GM23338 (cell line): Measurements from ENCODE around the gene ANO1. TPM values are rescaled to one million over a fixed set of nuclear protein-coding genes. Genes with fewer than 3 reads are reported as not detected.

Experiments
- ATAC-seq: fragments of 200-7000 bp; cut with Tn5 transposase; 3 replicates; pipeline ENCODE4 v1.9.1; 2020
- DNase-seq: peaks from one replicate; pipeline ENCODE4 v3.0.0-alpha.2; 2015; ENCODE audit warnings: low spot score
- H2AFZ ChIP-seq: fragments of 200-600 bp; sonication (generic); 2 replicates; pipeline ENCODE4 v1.8.0; 2016; ENCODE audit warnings: antibody characterized with exemption, mild to moderate bottlenecking, moderate library complexity
- H3F3A ChIP-seq: fragments of 200-600 bp; sonication (generic); replicated peaks from 2 replicates; pipeline ENCODE4 v1.8.0; 2017; ENCODE audit warnings: antibody characterized with exemption, mixed run types, low read depth
- H3K27ac ChIP-seq: fragments of 200-600 bp; sonication (generic); 2 replicates; pipeline ENCODE4 v1.6.1; 2016; ENCODE audit warnings: low read depth
- H3K27me3 ChIP-seq: fragments of 200-600 bp; sonication (generic); 2 replicates; pipeline ENCODE4 v1.8.0; 2016; ENCODE audit warnings: mild to moderate bottlenecking, mixed run types, moderate library complexity; ENCODE audit not compliant: insufficient read depth
- H3K36me3 ChIP-seq: fragments of 200-600 bp; sonication (generic); 2 replicates; pipeline ENCODE4 v1.8.0; 2016; ENCODE audit warnings: mild to moderate bottlenecking; ENCODE audit not compliant: insufficient read depth
- H3K4me1 ChIP-seq: fragments of 200-600 bp; sonication (generic); 2 replicates; pipeline ENCODE4 v1.8.0; 2016; ENCODE audit warnings: mild to moderate bottlenecking, moderate library complexity; ENCODE audit not compliant: insufficient read depth
- H3K4me2 ChIP-seq: fragments of 200-600 bp; sonication (generic); 2 replicates; pipeline ENCODE4 v1.7.1; 2017; ENCODE audit warnings: mixed run types
- H3K4me3 ChIP-seq: fragments of 200-600 bp; sonication (generic); 2 replicates; pipeline ENCODE4 v1.6.1; 2016; ENCODE audit warnings: mixed run types
- H3K79me2 ChIP-seq: fragments of 200-600 bp; sonication (generic); replicated peaks from 2 replicates; pipeline ENCODE4 v1.8.0; 2017; ENCODE audit warnings: mild to moderate bottlenecking; ENCODE audit not compliant: insufficient read depth
- H3K9me2 ChIP-seq: fragments of 200-600 bp; sonication (generic); 2 replicates; pipeline ENCODE4 v1.8.0; 2017; ENCODE audit not compliant: insufficient read depth
- H4K20me1 ChIP-seq: fragments of 200-600 bp; sonication (generic); replicated peaks from 2 replicates; pipeline ENCODE4 v1.8.0; 2017; ENCODE audit warnings: mild to moderate bottlenecking; ENCODE audit not compliant: insufficient read depth
- H3K27ac Mint-ChIP-seq: 2 replicates; pipeline ENCODE4 v1.8.0; 2020; ENCODE audit warnings: inconsistent platforms, mild to moderate bottlenecking, moderate library complexity, mixed read lengths
- H3K27me3 Mint-ChIP-seq: 3 replicates; pipeline ENCODE4 v1.8.0; 2022; ENCODE audit warnings: low read depth, mild to moderate bottlenecking, moderate library complexity, mixed read lengths, inconsistent platforms; ENCODE audit not compliant: insufficient read depth, poor library complexity
- H3K36me3 Mint-ChIP-seq: 3 replicates; pipeline ENCODE4 v1.8.0; 2021; ENCODE audit warnings: low read depth, mild to moderate bottlenecking, inconsistent platforms, moderate library complexity, mixed read lengths
- H3K4me1 Mint-ChIP-seq: 3 replicates; pipeline ENCODE4 v1.8.0; 2020; ENCODE audit warnings: mild to moderate bottlenecking, inconsistent platforms, mixed read lengths
- H3K4me3 Mint-ChIP-seq: 3 replicates; pipeline ENCODE4 v1.8.0; 2021; ENCODE audit warnings: moderate library complexity, mild to moderate bottlenecking, inconsistent platforms, mixed read lengths
- H3K9me3 Mint-ChIP-seq: 3 replicates; pipeline ENCODE4 v1.8.0; 2020; ENCODE audit warnings: moderate library complexity, mild to moderate bottlenecking, inconsistent platforms, mixed read lengths
- CREB1 ChIP-seq: fragments of 250-450 bp; sonication (Bioruptor Pico); IDR thresholded peaks from 2 replicates; pipeline ENCODE4 v1.5.0; 2020; ENCODE audit warnings: low read depth, mild to moderate bottlenecking, moderate library complexity
- EZH2 ChIP-seq: fragments of 200-600 bp; sonication (generic); IDR thresholded peaks from one replicate; pipeline ENCODE4 v1.8.0; 2017; ENCODE audit warnings: antibody characterized with exemption, mild to moderate bottlenecking, low read depth; ENCODE audit not compliant: unreplicated experiment
- NANOG ChIP-seq: IDR thresholded peaks from 2 replicates; pipeline ENCODE4 v1.6.1; 2016; ENCODE audit warnings: antibody characterized with exemption, borderline replicate concordance
- POLR2AphosphoS5 ChIP-seq: IDR thresholded peaks from 2 replicates; pipeline ENCODE4 v1.6.1; 2016; ENCODE audit warnings: antibody characterized with exemption, low read depth
- ZNF114 ChIP-seq: fragments of 250-450 bp; sonication (Bioruptor Pico); IDR thresholded peaks from 2 replicates; pipeline ENCODE4 v1.5.0; 2020; ENCODE audit warnings: mild to moderate bottlenecking, moderate library complexity
- ZNF331 ChIP-seq: fragments of 250-450 bp; sonication (Bioruptor Pico); IDR thresholded peaks from 2 replicates; pipeline ENCODE4 v1.5.0; 2020; ENCODE audit warnings: low read depth, mild to moderate bottlenecking, moderate library complexity
- polyA plus RNA-seq: library from polyadenylated mRNA; unstranded; fragments of >200 nt; fragmentation: Nextera tagmentation; extraction: Ambion mirVana; gene quantifications from 2 replicates; pipeline ENCODE4 v1.2.1, GENCODE V29; 2016
- total RNA-seq: library from RNA; depleted of rRNA; stranded (reverse); fragments of >200 nt; shearing (Covaris generic); gene quantifications from 2 replicates; pipeline ENCODE4 v1.2.3, GENCODE V29; 2014
- TF ChIP-seq, protein P1 (sequence below): IDR thresholded peaks from 2 replicates; pipeline ENCODE4 v1.6.1; 2016; ENCODE audit warnings: antibody characterized with exemption
- TF ChIP-seq, protein P2 (sequence below), 2 experiments: fragments of 200-600 bp in 1 of 2; sonication (generic) in 1 of 2; conservative IDR thresholded peaks; 2 replicates each; pipeline versions ENCODE4 v1.5.1 to v1.6.1; 2016 to 2017; ENCODE audit warnings: antibody characterized with exemption in 2 of 2, low read depth in 2 of 2, mild to moderate bottlenecking in 2 of 2, moderate library complexity in 1 of 2
- TF ChIP-seq, protein P3 (sequence below): fragments of 250-450 bp; sonication (Bioruptor Pico); IDR thresholded peaks from 2 replicates; pipeline ENCODE4 v1.5.0; 2020; ENCODE audit warnings: mild to moderate bottlenecking, moderate library complexity

The ANO1 gene
- total and polyA plus RNA-seq, 2 experiments from 2014 or later, result 1.4 to 3.4 TPM

DNA sequence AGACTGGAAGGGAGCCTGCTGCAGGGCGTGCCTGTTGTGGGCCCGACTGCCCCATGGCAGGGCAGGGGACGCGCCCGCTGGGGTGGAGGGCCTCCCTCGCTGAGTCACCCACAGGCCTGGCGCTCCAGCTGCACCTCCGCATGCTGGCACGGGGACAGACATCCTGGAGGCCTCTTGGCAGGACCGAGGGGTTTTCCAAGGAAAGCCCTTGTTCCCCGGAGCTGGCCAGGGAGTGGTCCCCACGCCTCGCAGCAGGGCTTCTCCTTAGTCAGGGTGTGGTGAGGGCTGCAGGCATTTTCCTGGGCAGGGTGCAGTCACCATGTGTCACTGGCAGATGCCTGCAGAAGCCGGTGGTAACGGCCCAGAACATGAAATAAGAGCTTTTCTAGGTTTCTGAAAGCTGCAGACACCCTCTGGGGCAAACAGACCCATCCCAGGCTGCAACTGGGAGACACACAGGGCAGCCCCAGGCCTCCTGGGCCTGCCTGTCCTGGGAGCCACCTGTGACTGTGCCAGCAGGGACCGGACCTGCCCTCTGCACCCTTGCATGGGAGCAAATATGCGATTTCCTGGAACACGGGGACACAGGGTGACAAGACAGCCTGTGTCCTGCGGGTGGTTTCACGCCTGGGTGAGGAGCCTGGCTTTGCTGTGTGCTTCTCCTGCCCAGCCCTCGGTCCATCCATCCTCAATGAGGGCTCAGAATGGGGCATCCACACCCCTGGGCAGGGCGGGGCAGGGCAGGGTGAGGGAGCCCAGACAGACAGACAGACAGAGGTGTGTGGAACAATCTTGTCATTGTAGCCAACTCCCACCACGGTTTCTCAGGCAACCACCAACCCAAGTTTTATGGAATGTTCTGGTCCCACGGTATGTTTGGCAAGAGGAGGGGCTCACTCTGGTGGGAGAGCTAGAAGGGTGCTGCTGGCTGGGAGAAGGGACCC lies 81.8 kb downstream of the ANO1 start (continued):
- TF ChIP-seq, protein P1, sequence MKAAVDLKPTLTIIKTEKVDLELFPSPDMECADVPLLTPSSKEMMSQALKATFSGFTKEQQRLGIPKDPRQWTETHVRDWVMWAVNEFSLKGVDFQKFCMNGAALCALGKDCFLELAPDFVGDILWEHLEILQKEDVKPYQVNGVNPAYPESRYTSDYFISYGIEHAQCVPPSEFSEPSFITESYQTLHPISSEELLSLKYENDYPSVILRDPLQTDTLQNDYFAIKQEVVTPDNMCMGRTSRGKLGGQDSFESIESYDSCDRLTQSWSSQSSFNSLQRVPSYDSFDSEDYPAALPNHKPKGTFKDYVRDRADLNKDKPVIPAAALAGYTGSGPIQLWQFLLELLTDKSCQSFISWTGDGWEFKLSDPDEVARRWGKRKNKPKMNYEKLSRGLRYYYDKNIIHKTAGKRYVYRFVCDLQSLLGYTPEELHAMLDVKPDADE, result no peak
- no peak for TF ChIP-seq POLR2AphosphoS5

DNA sequence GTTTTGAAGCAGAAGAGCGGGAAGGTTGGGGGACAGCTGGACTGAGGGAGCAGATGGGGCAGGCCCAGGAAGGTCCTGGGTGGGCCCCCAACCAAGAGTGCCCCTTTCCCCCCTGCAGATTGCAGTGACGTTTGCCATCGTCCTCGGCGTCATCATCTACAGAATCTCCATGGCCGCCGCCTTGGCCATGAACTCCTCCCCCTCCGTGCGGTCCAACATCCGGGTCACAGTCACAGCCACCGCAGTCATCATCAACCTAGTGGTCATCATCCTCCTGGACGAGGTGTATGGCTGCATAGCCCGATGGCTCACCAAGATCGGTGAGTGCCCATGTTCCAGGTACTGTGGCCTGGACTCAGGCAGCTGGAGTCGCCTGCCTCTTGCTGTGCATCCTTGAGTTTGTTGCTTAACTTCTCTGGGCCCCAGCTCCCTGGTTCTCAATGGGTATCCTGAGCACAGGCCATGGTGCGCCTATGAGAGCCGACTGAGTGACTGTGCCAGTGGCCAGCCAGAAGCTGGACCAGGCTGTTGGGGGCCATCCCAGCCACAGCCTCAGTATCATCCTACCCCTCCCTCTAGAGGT lies 83.0 kb downstream of the ANO1 start:
- no peak overlapping the region for H3K27ac ChIP-seq
- Mint-ChIP-seq H3K27ac (no peak overlapping the region), H3K4me1 (peaks cover 4% of the 10 kb centered on the region; the same call in 2 of the 3 replicates), H3K9me3 (no peaks in the 10 kb centered on the region), H3K27me3 (peaks cover 15% of the 10 kb centered on the region), H3K36me3 (no peaks in the 10 kb centered on the region), H3K4me3 (no peak overlapping the region)
- no peak overlapping the region for H3K4me2 ChIP-seq
- ATAC-seq, result no peak
- no peaks in the 10 kb centered on the region for H4K20me1 ChIP-seq
- no peaks in the 10 kb centered on the region for H3F3A ChIP-seq
- H3K4me1 ChIP-seq, result no peaks in the 10 kb centered on the region
- no peaks in the 10 kb centered on the region for H3K36me3 ChIP-seq
- no peaks in the 10 kb centered on the region for H3K9me2 ChIP-seq
- no peak overlapping the region for H2AFZ ChIP-seq
- no peak overlapping the region for H3K4me3 ChIP-seq
- no peaks in the 10 kb centered on the region for H3K27me3 ChIP-seq
- DNase-seq, result no peak
- H3K79me2 ChIP-seq, result no peaks in the 10 kb centered on the region
- TF ChIP-seq, protein P1, result no peak
- TF ChIP-seq EZH2 (no peak), CREB1 (CRISPR knock-in tag) (no peak), ZNF331 (CRISPR knock-in tag) (no peak), NANOG (no peak), ZNF114 (no peak)
- TF ChIP-seq, protein P2, sequence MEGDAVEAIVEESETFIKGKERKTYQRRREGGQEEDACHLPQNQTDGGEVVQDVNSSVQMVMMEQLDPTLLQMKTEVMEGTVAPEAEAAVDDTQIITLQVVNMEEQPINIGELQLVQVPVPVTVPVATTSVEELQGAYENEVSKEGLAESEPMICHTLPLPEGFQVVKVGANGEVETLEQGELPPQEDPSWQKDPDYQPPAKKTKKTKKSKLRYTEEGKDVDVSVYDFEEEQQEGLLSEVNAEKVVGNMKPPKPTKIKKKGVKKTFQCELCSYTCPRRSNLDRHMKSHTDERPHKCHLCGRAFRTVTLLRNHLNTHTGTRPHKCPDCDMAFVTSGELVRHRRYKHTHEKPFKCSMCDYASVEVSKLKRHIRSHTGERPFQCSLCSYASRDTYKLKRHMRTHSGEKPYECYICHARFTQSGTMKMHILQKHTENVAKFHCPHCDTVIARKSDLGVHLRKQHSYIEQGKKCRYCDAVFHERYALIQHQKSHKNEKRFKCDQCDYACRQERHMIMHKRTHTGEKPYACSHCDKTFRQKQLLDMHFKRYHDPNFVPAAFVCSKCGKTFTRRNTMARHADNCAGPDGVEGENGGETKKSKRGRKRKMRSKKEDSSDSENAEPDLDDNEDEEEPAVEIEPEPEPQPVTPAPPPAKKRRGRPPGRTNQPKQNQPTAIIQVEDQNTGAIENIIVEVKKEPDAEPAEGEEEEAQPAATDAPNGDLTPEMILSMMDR (conservative IDR thresholded peaks at IDR 0.05; ENCODE audit: low read depth in 2 of 2), result no peak
- TF ChIP-seq, protein P3, sequence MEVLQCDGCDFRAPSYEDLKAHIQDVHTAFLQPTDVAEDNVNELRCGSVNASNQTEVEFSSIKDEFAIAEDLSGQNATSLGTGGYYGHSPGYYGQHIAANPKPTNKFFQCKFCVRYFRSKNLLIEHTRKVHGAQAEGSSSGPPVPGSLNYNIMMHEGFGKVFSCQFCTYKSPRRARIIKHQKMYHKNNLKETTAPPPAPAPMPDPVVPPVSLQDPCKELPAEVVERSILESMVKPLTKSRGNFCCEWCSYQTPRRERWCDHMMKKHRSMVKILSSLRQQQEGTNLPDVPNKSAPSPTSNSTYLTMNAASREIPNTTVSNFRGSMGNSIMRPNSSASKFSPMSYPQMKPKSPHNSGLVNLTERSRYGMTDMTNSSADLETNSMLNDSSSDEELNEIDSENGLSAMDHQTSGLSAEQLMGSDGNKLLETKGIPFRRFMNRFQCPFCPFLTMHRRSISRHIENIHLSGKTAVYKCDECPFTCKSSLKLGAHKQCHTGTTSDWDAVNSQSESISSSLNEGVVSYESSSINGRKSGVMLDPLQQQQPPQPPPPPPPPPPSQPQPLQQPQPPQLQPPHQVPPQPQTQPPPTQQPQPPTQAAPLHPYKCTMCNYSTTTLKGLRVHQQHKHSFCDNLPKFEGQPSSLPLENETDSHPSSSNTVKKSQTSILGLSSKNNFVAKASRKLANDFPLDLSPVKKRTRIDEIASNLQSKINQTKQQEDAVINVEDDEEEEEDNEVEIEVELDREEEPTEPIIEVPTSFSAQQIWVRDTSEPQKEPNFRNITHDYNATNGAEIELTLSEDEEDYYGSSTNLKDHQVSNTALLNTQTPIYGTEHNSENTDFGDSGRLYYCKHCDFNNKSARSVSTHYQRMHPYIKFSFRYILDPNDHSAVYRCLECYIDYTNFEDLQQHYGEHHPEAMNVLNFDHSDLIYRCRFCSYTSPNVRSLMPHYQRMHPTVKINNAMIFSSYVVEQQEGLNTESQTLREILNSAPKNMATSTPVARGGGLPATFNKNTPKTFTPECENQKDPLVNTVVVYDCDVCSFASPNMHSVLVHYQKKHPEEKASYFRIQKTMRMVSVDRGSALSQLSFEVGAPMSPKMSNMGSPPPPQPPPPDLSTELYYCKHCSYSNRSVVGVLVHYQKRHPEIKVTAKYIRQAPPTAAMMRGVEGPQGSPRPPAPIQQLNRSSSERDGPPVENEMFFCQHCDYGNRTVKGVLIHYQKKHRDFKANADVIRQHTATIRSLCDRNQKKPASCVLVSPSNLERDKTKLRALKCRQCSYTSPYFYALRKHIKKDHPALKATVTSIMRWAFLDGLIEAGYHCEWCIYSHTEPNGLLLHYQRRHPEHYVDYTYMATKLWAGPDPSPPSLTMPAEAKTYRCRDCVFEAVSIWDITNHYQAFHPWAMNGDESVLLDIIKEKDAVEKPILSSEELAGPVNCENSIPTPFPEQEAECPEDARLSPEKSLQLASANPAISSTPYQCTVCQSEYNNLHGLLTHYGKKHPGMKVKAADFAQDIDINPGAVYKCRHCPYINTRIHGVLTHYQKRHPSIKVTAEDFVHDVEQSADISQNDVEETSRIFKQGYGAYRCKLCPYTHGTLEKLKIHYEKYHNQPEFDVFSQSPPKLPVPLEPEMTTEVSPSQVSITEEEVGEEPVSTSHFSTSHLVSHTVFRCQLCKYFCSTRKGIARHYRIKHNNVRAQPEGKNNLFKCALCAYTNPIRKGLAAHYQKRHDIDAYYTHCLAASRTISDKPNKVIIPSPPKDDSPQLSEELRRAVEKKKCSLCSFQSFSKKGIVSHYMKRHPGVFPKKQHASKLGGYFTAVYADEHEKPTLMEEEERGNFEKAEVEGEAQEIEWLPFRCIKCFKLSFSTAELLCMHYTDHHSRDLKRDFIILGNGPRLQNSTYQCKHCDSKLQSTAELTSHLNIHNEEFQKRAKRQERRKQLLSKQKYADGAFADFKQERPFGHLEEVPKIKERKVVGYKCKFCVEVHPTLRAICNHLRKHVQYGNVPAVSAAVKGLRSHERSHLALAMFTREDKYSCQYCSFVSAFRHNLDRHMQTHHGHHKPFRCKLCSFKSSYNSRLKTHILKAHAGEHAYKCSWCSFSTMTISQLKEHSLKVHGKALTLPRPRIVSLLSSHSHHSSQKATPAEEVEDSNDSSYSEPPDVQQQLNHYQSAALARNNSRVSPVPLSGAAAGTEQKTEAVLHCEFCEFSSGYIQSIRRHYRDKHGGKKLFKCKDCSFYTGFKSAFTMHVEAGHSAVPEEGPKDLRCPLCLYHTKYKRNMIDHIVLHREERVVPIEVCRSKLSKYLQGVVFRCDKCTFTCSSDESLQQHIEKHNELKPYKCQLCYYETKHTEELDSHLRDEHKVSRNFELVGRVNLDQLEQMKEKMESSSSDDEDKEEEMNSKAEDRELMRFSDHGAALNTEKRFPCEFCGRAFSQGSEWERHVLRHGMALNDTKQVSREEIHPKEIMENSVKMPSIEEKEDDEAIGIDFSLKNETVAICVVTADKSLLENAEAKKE (CRISPR knock-in tag), result no peak
